B cell (primary cell): ENCODE measurements around the gene CELA2A. TPM values are rescaled to one million over a fixed set of nuclear protein-coding genes. Genes with fewer than 3 reads are reported as not detected.

Experiments used
- ATAC-seq: fragments of 200-7000 bp; cut with Tn5 transposase; one replicate; pipeline ENCODE4 v1.10.0; 2021; ENCODE audit warnings: low read depth, mild to moderate bottlenecking, moderate number of reproducible peaks, moderate library complexity
- CTCF ChIA-PET: fragments of 350-600 bp; sonication (Branson Sonifier 250); formaldehyde crosslinking; loops from one replicate; lab custom pipeline; 2021; ENCODE audit warnings: antibody characterized with exemption, inconsistent platforms; lab: Charles Lee
- POLR2A ChIA-PET: fragments of 350-600 bp; sonication (Branson Sonifier 250); formaldehyde crosslinking; loops from one replicate; lab custom pipeline; 2021; ENCODE audit warnings: antibody characterized with exemption; lab: Charles Lee
- DNase-seq: peaks from one replicate; pipeline ENCODE4 v3.0.0; 2013
- H2AFZ ChIP-seq: 2 replicates; pipeline ENCODE4 v1.6.1; 2012; ENCODE audit warnings: mild to moderate bottlenecking, low read depth, low read length; ENCODE audit not compliant: insufficient read depth, poor library complexity, severe bottlenecking
- H3K27ac ChIP-seq, 2 donors: 1 replicate in 1 of 2; 2 replicates in 1 of 2; pipeline ENCODE4 v1.5.1; 2012 to 2013; ENCODE audit warnings: low read length in 2 of 2, mild to moderate bottlenecking in 2 of 2, moderate library complexity in 1 of 2
- H3K27me3 ChIP-seq, 4 experiments: fragments of 200-600 bp in 1 of 4; sonication (generic) in 1 of 4; replicated peaks in 1 of 4; 1 replicate in 2 of 4; 2 replicates in 2 of 4; pipeline versions ENCODE4 v1.6.1 to v1.7.0; 2013 to 2016; ENCODE audit warnings: low read length in 3 of 4, mild to moderate bottlenecking in 2 of 4, mixed read lengths in 1 of 4, moderate library complexity in 1 of 4; ENCODE audit not compliant: insufficient read depth in 4 of 4, control insufficient read depth in 3 of 4; ENCODE audit errors: control extremely low read depth in 1 of 4
- H3K36me3 ChIP-seq, 2 experiments: replicated peaks in 1 of 2; 1 replicate in 1 of 2; 2 replicates in 1 of 2; pipeline versions ENCODE4 v1.6.1 to v1.7.1; 2013; ENCODE audit warnings: low read length in 1 of 2; ENCODE audit not compliant: insufficient read depth in 2 of 2, control insufficient read depth in 1 of 2; ENCODE audit errors: control extremely low read depth in 1 of 2, extremely low read depth in 1 of 2
- H3K4me1 ChIP-seq, 2 donors: fragments of 200-600 bp in 1 of 2; sonication (generic) in 1 of 2; 1 replicate in 1 of 2; 2 replicates in 1 of 2; pipeline versions ENCODE4 v1.5.1 to v1.6.1; 2013 to 2017; ENCODE audit warnings: low read length in 2 of 2; ENCODE audit not compliant: control insufficient read depth in 2 of 2, insufficient read depth in 2 of 2
- H3K4me2 ChIP-seq: replicated peaks from 2 replicates; pipeline ENCODE3; 2012; ENCODE audit warnings: mild to moderate bottlenecking, low read depth, low read length; ENCODE audit not compliant: poor library complexity, severe bottlenecking
- H3K4me3 ChIP-seq, 5 experiments: fragments of 200-600 bp in 1 of 5; sonication (generic) in 1 of 5; 1 replicate in 3 of 5; 2 replicates in 2 of 5; pipeline versions ENCODE4 v1.5.1 to v1.7.0; 2011 to 2016; ENCODE audit warnings: low read length in 4 of 5, mild to moderate bottlenecking in 4 of 5, low read depth in 2 of 5, control low read depth in 1 of 5, moderate library complexity in 1 of 5; ENCODE audit not compliant: insufficient read depth in 1 of 5; ENCODE audit errors: control extremely low read depth in 1 of 5, extremely low read depth in 1 of 5
- H3K79me2 ChIP-seq: fragments of 200-600 bp; sonication (generic); one replicate; pipeline ENCODE4 v1.6.0; 2016; ENCODE audit warnings: low read length; ENCODE audit not compliant: control insufficient read depth, insufficient read depth
- H3K9ac ChIP-seq: fragments of 200-600 bp; sonication (generic); 2 replicates; pipeline ENCODE4 v1.6.1; 2017; ENCODE audit warnings: mild to moderate bottlenecking, low read length, moderate library complexity
- H3K9me3 ChIP-seq, 3 donors: one replicate each; pipeline versions ENCODE4 v1.6.1 to v1.7.1; 2013; ENCODE audit warnings: low read length in 2 of 3; ENCODE audit not compliant: control insufficient read depth in 2 of 3, insufficient read depth in 1 of 3; ENCODE audit errors: control extremely low read depth in 1 of 3
- H4K20me1 ChIP-seq: 2 replicates; pipeline ENCODE4 v1.6.0; 2012; ENCODE audit warnings: mild to moderate bottlenecking, low read length; ENCODE audit not compliant: insufficient read depth, control insufficient read depth, poor library complexity, severe bottlenecking
- H3K27ac Mint-ChIP-seq: one replicate; pipeline ENCODE4 v1.8.0; 2021; ENCODE audit warnings: mixed read lengths
- H3K27me3 Mint-ChIP-seq: one replicate; pipeline ENCODE4 v1.8.0; 2021; ENCODE audit warnings: mixed read lengths
- H3K4me1 Mint-ChIP-seq: one replicate; pipeline ENCODE4 v1.8.0; 2021; ENCODE audit warnings: mixed read lengths
- H3K4me3 Mint-ChIP-seq: one replicate; pipeline ENCODE4 v1.8.0; 2021; ENCODE audit warnings: mixed read lengths
- H3K9me3 Mint-ChIP-seq: one replicate; pipeline ENCODE4 v1.8.0; 2022; ENCODE audit warnings: mixed read lengths; ENCODE audit not compliant: insufficient read depth
- EZH2 ChIP-seq: IDR thresholded peaks from 2 replicates; pipeline ENCODE4 v1.6.1; 2012; ENCODE audit warnings: borderline replicate concordance, low read depth, mild to moderate bottlenecking, moderate library complexity, low read length; ENCODE audit not compliant: insufficient read depth, poor library complexity, severe bottlenecking
- WGBS: methylation state at CpG from one replicate; pipeline ENCODE4 v1.1.5; 2013; ENCODE audit warnings: missing lambda C conversion rate; ENCODE audit not compliant: insufficient coverage; 5-methylcytosine and 5-hydroxymethylcytosine counted together
- intact Hi-C: fragments of 100-400 bp; cut with micrococcal nuclease; formaldehyde crosslinking; loops from one replicate; pipeline ENCODE4 v1.10.0; 2022
- polyA minus RNA-seq: library from RNA; depleted of rRNA, polyadenylated mRNA; stranded (reverse); fragments of >200 nt; gene quantifications from 2 replicates; pipeline ENCODE4 v1.2.3, GENCODE V29; 2012
- polyA plus RNA-seq: library from polyadenylated mRNA; depleted of rRNA; stranded (reverse); fragments of >200 nt; gene quantifications from 2 replicates; pipeline ENCODE4 v1.2.3, GENCODE V29; 2012
- total RNA-seq, 2 donors: library from RNA; stranded (reverse); fragments of 120-200 nt in 1 of 2; gene quantifications; 1 replicate in 1 of 2; 2 replicates in 1 of 2; pipeline versions ENCODE4 v1.2.3 to v1.2.4, GENCODE V29; 2013 to 2022
- TF ChIP-seq, protein P1 (sequence below): fragments of 200-600 bp; IDR thresholded peaks from one replicate; pipeline ENCODE4 v1.8.0; 2022; ENCODE audit warnings: antibody characterized with exemption, mild to moderate bottlenecking

The CELA2A gene
- not detected in 2 replicates for total RNA-seq
- not detected for total RNA-seq (2013)
- polyA plus RNA-seq = 0.16 TPM in 1 of 2 replicates, not detected in the other
- polyA minus RNA-seq = not detected in 2 replicates

GRCh38 chr1:15456313-15456954 is at the start of gene CELA2A:
CELA2A (plus strand) TSS chr1:15456732; CDS start chr1:15456754, 22 bp downstream.
- H3K4me3 ChIP-seq = no peak within 1 kb of the TSS
- CTCF ChIA-PET = no interaction called here
- no peaks in the 10 kb centered on the region for H3K9me3 ChIP-seq
- DNase-seq (no peak), ATAC-seq (no peak)
- POLR2A ChIA-PET = no interaction called here
- Mint-ChIP-seq H3K9me3 (no peaks in the 10 kb centered on the region), H3K4me3 (no peak within 1 kb of the TSS), H3K27me3 (peaks cover 20% of the 10 kb centered on the region), H3K4me1 (no peaks in the 10 kb centered on the region), H3K27ac (no peak within 1 kb of the TSS)
- H3K36me3 ChIP-seq = no peaks in the 10 kb centered on the region
- no peak within 1 kb of the TSS for H3K9ac ChIP-seq
- H4K20me1 ChIP-seq = no peaks in the 10 kb centered on the region
- no peaks in the 10 kb centered on the region for H3K79me2 ChIP-seq
- intact Hi-C loops = no loop called here
- TF ChIP-seq, protein P1, sequence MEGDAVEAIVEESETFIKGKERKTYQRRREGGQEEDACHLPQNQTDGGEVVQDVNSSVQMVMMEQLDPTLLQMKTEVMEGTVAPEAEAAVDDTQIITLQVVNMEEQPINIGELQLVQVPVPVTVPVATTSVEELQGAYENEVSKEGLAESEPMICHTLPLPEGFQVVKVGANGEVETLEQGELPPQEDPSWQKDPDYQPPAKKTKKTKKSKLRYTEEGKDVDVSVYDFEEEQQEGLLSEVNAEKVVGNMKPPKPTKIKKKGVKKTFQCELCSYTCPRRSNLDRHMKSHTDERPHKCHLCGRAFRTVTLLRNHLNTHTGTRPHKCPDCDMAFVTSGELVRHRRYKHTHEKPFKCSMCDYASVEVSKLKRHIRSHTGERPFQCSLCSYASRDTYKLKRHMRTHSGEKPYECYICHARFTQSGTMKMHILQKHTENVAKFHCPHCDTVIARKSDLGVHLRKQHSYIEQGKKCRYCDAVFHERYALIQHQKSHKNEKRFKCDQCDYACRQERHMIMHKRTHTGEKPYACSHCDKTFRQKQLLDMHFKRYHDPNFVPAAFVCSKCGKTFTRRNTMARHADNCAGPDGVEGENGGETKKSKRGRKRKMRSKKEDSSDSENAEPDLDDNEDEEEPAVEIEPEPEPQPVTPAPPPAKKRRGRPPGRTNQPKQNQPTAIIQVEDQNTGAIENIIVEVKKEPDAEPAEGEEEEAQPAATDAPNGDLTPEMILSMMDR = no peak
- TF ChIP-seq EZH2 = no peak
- WGBS = 91% methylated on average over 5 of the region's 8 CpGs
- no peaks in the 10 kb centered on the region for H3K4me1 ChIP-seq
- no peak within 1 kb of the TSS for H2AFZ ChIP-seq
- H3K27me3 ChIP-seq = no peaks in the 10 kb centered on the region
- H3K27ac ChIP-seq = no peak within 1 kb of the TSS
- H3K4me2 ChIP-seq = no peak within 1 kb of the TSS

GRCh38 chr1:15407580-15407979 is 49.0 kb upstream of the CELA2A start:
- H3K4me1 Mint-ChIP-seq = peaks cover 27% of the 10 kb centered on the region
- peaks cover 27% of the 10 kb centered on the region for H3K79me2 ChIP-seq
- H3K9me3 ChIP-seq = peaks cover 0 to 2% (median 0%) of the 10 kb centered on the region in 3 donors
- WGBS = 91% methylated on average over 3 of the region's 7 CpGs
- no peak overlapping the region for H3K4me3 ChIP-seq
- peaks cover 3% of the 10 kb centered on the region for H3K27me3 Mint-ChIP-seq
- DNase-seq (peak; percentile 19), ATAC-seq (no peak)
- no peak overlapping the region for H3K27ac ChIP-seq
- no peak overlapping the region for H3K4me2 ChIP-seq
- intact Hi-C loops = loop anchor here (5.0 kb wide), 1 partner anchor 115 kb away; the partner anchor contains the start of gene CASP9
- no peaks in the 10 kb centered on the region for H3K9me3 Mint-ChIP-seq
- H3K27me3 ChIP-seq = no peaks in the 10 kb centered on the region
- H3K27ac Mint-ChIP-seq = peak overlapping the region; percentile 66
- peak overlapping the region; percentile 55 for H3K4me3 Mint-ChIP-seq
- H4K20me1 ChIP-seq = peaks cover 27% of the 10 kb centered on the region
- no peak overlapping the region for H3K9ac ChIP-seq
- ChIA-PET CTCF (interaction anchor here (1.2 kb wide), 1 partner anchor 84 kb away, joined by 3 read pairs; no protein-coding TSS in a partner anchor), POLR2A (no interaction called here)
- H2AFZ ChIP-seq = no peak overlapping the region
- H3K36me3 ChIP-seq = no peaks in the 10 kb centered on the region
- no peak for TF ChIP-seq EZH2
- TF ChIP-seq, protein P1 = no peak
- peaks cover 22 to 27% of the 10 kb centered on the region in 2 donors for H3K4me1 ChIP-seq
